NCI-H1105 (cell line): ENCODE data around the gene MTERF2.

Source experiments
- DNase-seq: peaks from one replicate; lab custom pipeline; 2025; lab: John Stamatoyannopoulos, UW

The MTERF2 gene

GRCh38 chr12:106953352-106954250 is 33.3 kb downstream of the MTERF2 start:
- no peak for DNase-seq

- no peak for DNase-seq
Observed at GRCh38 chr12:106950591-106950990, 36.4 kb downstream of the MTERF2 start.

GRCh38 chr12:106947461-106947860 is 39.5 kb downstream of the MTERF2 start:
- no peak for DNase-seq

GRCh38 chr12:106945261-106945851 is 41.6 kb downstream of the MTERF2 start:
- DNase-seq, result no peak

GRCh38 chr12:106942775-106943174 is 44.2 kb downstream of the MTERF2 start:
- no peak for DNase-seq

GRCh38 chr12:106941481-106942156 is 45.3 kb downstream of the MTERF2 start:
- no peak for DNase-seq

GRCh38 chr12:106934277-106934676 is 52.7 kb downstream of the MTERF2 start:
- no peak for DNase-seq
